Ramos (cell line): Measurements from ENCODE around the gene AADAC.
"Not testable (repeated sequence)": the region's sequence is repeated elsewhere in the genome, so short reads cannot be mapped to it uniquely, and the experiment has no call there.

Source experiments
- in situ Hi-C: fragments of 300-500 bp; cut with MboI; formaldehyde crosslinking; loops from one replicate; pipeline ENCODE4 v1.14.3; 2022; ENCODE audit warnings: low sequenced_read_pairs; ENCODE audit not compliant: unreplicated experiment

AADAC gene

GRCh38 chr3:151850065-151850464, 36.1 kb downstream of the AADAC start:
- in situ Hi-C loops, result not testable (repeated sequence)

DNA sequence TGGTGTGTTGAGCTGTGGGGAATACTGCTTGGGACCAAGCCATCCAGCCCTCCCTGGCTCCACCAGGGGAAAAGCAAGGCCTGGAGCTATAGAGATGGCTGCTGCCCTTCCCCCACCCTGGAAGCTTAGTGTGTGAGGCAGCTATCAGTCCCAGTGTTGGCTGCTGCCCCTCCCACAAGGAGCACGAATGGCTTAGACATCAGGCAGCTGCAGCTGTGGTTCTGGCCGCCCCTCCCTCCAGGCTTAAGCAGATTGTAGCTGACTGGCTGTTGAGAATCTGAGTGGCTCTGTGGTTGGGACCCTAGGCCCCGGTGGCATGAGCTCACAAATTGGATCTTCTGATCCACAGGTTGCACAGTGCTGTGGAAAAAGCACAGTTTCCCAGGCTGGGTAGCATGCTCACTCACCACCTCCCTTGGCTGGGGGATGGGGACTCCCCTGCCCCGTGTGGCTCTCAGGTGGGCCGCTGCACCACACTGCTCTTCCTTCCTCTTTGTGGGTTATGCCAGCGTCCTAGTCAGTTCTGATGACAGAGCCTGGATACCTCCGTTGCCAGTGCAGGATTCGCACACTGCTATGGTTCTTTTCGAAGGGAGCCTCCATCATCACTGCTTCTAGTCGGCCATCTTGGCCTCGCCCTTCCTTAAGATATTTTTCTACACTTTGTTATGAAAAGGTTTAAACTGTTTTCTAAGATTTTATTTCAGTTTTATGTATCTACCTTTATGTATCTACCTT, 38.3 kb downstream of the AADAC start:
- in situ Hi-C loops, result no loop called here

- in situ Hi-C loops, result no loop called here
Observed at GRCh38 chr3:151856118-151856517, 42.2 kb downstream of the AADAC start.

- in situ Hi-C loops, result no loop called here
Observed at GRCh38 chr3:151856641-151857040, 42.7 kb downstream of the AADAC start.

DNA sequence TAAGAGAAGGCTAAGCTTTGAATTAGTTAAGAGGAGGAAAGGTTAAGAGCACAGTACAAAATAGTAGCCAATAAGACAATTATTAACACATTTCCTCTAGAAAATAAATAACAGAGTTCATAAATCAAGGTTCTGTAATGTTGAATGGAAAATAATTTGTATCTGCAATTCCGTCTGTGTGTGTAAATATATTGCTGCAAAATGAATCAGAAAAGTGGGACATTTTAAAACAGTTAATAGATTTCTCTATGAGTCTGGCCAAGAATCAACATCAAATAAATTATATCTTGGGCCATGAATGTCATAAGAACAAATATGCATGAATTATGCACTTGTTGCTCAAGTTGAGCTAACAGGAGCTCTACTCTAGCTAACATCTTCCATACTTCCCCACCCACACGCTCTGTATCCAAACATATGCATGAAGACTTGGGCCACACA, 45.3 kb downstream of the AADAC start:
- in situ Hi-C loops, result no loop called here

GRCh38 chr3:151859905-151860304, 46.0 kb downstream of the AADAC start:
- in situ Hi-C loops, result no loop called here

- in situ Hi-C loops, result no loop called here
Observed at GRCh38 chr3:151863611-151864010, 49.7 kb downstream of the AADAC start.

DNA sequence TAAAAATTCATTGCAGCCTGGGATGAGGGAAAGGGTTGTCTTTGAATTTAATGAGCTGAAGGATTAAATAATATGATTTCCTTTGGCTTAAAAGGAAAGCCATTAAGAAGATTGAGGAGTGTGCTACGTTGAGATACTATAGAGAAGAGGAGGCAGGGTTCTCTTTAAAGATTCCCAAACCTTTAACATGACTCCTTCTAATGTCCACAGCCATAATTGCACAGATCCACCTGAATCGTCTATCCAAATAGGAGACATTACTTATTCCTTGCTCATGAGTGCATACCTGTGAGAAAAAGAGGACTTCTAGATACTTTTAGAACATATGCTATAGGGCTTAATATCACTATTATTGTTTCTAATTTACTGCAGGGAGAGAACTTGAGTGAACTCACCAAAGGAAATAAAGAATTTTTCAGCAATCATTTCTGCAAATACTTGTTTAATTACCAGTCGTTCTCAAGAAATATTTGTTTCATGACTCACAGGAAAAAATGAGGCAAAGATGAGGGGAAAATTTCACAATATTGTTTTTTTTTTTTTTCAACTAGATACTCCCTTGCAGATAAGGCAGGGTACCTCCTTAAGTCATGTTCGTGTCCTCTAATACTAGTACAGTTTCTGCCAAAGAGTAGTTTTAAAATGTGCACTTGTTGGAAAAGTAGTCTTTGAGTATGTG, 50.6 kb downstream of the AADAC start:
- in situ Hi-C loops, result no loop called here

- in situ Hi-C loops, result no loop called here
Observed at GRCh38 chr3:151866711-151867410, 52.9 kb downstream of the AADAC start.

GRCh38 chr3:151867666-151868065, 53.8 kb downstream of the AADAC start:
- in situ Hi-C loops, result no loop called here

- in situ Hi-C loops, result no loop called here
Observed at GRCh38 chr3:151869181-151869580, 55.3 kb downstream of the AADAC start.

- in situ Hi-C loops, result no loop called here
Observed at GRCh38 chr3:151871639-151872468, 57.9 kb downstream of the AADAC start.

- in situ Hi-C loops, result no loop called here
Observed at GRCh38 chr3:151873398-151873797, 59.5 kb downstream of the AADAC start, which contains the start of gene SUCNR1. Gene SUCNR1 (plus strand): TSS chr3:151873643. CDS start chr3:151879893, 6,250 bp downstream.

- in situ Hi-C loops, result not testable (repeated sequence)
Observed at GRCh38 chr3:151874079-151874478, 60.2 kb downstream of the AADAC start.

DNA sequence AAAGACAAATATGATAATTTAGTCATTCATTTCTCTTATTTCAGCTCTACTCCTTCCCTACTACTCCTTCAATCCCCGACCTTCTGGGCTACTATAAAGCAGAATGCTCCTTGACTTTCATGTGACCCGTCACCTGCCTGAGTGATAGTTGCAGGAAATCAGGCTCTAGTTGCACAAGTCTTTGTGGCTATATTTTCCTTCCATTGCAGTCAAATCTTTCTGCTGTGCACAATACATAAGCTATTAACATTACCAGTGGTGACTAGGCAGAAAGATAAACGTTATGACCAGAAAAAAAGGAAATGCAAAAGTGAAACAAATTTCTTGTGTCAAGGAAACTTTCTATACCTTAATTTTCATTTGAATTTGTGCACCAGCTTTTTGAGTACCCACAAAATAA, 61.8 kb downstream of the AADAC start:
- in situ Hi-C loops, result no loop called here

- in situ Hi-C loops, result no loop called here
Observed at GRCh38 chr3:151877269-151877668, 63.4 kb downstream of the AADAC start.
